Esophagus squamous epithelium (tissue), 4 donors: ENCODE measurements around the gene AP3B2.

Experiments
- CTCF ChIP-seq, 6 experiments: fragments of 450-650 bp in 4 of 6; fragments of 200-600 bp in 2 of 6; sonication (generic) in 2 of 6; IDR thresholded peaks; one replicate each; pipeline ENCODE4 v1.5.1; 2016 to 2019; ENCODE audit warnings: antibody characterized with exemption in 6 of 6, mild to moderate bottlenecking in 4 of 6, moderate library complexity in 4 of 6
- POLR2A ChIP-seq, 4 donors: fragments of 450-650 bp; IDR thresholded peaks; one replicate each; pipeline ENCODE4 v1.6.1; 2017; ENCODE audit warnings: antibody characterized with exemption in 4 of 4, mild to moderate bottlenecking in 4 of 4, moderate library complexity in 3 of 4

DNA sequence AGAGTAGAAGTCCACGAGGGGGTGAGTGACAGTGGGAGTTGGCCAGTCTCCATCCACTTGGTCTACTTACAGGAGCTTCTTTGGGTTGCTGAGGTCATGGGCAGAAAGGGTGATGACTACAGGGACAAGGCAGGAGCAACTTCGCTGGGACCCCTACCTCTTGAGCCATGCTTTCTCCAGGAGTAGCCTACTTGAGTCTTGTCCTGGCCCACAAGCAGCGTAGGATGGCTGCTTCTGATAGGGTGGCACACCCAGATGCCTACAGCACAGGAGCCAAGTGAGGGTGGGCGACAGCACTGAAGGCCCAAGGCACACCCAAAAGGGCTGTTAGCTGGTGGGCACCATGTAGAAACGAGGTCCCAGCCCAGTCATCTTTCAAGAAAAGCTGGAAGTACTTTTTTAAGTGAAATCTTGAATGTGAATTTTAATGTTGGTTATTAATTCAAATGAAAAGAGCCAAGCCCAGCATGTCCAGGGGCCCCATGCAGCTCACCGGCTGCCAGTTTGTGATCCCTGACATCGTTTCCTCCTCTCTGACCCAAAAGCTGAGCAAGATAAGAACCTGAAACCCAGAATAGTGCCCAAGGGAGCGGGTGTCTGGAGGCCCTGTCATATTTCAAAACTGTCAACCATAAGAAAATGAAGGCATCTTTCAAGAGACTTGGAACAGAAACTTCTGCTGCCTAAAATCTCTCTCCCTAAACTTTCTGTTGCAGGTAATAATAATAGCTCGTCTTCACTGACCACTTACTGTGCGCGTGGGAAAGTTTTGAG, 60.3 kb downstream of the AP3B2 start:
- TF ChIP-seq CTCF (IDR thresholded peaks at IDR 0.05) (no peak), POLR2A (IDR thresholded peaks at IDR 0.05) (no peak)
